GM18499 (cell line): ENCODE results near the gene SLAMF1.
"Not testable (repeated sequence)": the region's sequence is repeated elsewhere in the genome, so short reads cannot be mapped to it uniquely, and the experiment has no call there.

Source experiments
- ATAC-seq: cut with Tn5 transposase; IDR thresholded peaks from one replicate; pipeline ENCODE4 v1.9.1; 2021; ENCODE audit warnings: moderate number of reproducible peaks; ENCODE audit not compliant: insufficient read depth, unreplicated experiment

Gene SLAMF1, protein sequence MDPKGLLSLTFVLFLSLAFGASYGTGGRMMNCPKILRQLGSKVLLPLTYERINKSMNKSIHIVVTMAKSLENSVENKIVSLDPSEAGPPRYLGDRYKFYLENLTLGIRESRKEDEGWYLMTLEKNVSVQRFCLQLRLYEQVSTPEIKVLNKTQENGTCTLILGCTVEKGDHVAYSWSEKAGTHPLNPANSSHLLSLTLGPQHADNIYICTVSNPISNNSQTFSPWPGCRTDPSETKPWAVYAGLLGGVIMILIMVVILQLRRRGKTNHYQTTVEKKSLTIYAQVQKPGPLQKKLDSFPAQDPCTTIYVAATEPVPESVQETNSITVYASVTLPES

DNA sequence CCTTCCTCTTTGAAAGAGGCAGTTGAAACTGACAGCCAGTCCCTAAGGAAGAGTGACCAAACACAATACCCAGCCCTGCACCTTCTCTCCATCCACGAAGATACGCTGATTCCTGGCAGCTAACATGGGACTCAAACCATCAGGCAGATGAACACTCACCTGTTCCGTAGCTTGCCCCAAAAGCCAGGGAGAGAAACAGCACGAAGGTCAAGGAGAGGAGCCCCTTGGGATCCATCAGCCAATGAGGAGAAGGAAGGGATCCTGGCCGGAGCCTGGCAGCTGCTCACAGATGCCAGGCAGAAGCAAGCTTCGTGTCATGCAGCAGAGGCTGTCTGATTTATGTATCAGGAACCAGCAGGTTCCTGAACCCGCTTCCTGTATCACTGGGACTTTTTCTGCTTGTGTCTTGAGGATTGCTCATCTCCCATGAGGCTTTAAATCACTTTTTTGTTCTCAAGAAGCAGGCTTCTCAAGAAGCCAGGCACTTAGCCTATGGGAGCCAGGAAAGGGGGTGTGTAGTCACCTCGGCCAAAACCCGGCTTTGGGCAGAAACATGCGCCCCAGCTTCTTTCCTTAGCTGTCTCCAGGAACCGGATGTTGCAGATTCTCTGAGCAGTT is at the start of gene SLAMF1:
TSS of gene SLAMF1 (minus strand) at position 334 of the 618 bp plus-strand sequence. CDS start at position 235, 99 bp downstream.
- no peak for ATAC-seq

DNA sequence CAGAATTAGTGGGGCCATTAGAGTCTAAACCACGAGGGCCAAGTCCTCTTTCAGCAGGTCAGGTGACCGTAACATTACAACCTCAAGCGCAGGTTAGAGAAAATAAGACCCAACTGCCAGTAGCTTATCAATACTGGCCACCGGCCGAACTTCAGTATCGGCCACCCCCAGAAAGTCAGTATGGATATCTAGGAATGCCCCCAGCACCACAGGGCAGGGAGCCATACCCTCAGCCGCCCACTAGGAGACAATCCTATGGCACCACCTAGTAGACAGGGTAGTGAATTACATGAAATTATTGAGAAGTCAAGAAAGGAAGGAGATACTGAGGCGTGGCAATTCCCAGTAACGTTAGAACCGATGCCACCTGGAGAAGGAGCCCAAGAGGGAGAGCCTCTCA is 45.5 kb upstream of the SLAMF1 start:
- ATAC-seq = not testable (repeated sequence)

DNA sequence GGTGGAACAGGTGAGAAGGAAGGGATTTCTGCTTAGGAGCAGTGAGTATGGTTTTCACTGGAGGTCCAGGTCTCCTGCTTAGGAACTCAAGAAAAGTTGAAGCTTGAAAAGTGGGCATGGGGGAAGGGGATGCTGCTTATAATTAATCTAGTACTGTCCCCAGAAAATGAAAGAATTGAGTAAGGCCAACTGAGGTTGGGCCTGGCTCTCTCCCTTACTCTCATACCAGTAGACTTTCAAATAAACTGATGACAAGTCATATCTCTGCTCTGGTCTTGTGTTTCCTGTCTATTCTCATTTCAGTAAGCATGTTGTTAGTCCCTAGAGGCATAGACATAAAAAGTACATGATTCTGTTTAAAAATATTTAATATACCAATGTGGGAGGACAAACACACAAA is 38.4 kb upstream of the SLAMF1 start:
- ATAC-seq = no peak

DNA sequence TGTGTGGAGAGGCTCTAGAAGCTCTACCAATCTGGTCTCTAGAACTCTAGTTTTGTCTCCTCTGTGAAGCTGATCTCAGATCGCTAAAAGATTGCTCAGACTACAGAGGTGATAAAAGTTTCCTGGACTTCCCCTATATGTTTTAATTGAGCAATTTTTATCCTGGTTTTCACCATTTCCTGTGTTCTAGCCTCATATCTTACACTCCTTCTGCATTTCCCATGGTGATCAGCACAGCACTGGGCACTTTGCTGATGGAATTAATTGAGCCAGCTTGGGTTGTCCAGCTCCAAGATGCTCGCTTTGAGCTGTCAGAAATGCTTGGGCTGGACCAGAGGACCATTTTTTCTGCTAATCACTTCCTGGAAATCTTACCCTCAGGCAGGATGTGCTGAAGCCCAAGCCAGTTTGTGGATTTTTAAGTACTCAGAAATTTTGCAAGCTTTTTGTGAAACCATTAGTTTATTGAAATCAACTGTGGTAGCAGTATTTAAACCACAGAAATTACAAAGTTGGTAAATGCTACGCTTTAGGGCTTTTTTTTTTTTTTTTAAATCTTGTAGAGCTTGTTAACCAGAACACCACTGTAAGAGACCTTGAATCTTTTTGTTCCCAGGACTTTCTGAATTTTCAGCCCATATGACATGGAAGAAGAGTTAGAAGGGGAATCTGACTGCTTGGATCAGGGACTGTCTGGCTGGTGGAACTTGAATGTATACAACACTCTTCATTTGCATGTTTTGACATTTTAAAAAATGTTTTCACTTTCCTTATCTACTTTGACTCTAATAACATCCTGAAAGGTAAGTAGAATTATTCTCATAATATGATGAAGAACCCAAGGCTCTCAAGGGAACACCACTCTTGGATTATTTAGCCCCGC is 36.4 kb upstream of the SLAMF1 start:
- no peak for ATAC-seq

DNA sequence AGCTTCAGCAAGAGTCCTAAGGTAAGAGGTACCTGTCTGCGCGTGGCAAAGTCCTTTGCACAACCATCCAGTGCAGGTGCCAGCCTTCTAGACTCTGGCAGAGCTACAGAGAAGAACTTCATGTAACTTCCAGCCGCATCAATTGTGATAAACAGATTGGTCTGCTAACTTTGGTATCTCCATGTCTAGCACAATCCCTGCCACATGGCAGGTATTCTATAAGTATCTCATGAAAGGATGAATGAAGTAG is 35.0 kb upstream of the SLAMF1 start:
- no peak for ATAC-seq

DNA sequence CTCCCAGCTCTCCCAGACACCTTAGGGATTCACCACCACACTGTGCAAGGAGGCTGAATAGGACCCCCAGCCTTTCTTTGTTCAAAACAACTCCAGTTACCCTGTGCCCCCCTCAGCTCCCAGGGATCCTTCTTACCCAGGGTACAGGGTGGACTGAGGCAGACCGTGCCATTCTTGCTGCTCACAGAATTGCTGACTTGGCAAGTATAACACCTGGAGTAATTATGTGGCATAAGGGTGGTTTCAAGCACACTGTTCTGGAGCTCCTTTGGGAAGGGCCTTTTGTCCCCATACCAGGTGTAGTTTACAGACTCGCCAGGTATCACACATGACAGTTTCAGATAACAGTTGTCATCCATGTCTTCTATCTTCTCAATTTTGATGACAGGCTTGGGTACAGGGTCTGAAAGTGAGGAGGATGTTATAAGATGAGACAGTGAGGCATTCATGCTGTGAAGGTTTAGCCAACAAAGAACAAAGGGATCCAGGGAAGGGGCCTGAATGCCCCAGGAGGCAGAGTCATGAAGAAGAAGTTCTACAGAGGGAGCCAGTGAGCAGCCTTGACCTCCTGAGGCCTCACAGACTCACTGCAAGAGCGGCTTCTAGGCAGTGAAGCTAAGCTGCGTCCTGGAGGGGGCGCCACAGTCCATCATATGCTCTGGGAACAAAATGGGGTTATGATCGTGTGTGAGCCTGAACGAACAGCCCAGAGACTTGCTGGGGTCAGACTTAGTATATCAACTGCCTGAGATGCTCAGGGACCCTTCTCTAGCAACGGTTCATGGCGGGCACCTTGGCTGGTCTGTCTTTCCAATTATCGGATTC is 34.4 kb upstream of the SLAMF1 start:
- ATAC-seq = no peak

DNA sequence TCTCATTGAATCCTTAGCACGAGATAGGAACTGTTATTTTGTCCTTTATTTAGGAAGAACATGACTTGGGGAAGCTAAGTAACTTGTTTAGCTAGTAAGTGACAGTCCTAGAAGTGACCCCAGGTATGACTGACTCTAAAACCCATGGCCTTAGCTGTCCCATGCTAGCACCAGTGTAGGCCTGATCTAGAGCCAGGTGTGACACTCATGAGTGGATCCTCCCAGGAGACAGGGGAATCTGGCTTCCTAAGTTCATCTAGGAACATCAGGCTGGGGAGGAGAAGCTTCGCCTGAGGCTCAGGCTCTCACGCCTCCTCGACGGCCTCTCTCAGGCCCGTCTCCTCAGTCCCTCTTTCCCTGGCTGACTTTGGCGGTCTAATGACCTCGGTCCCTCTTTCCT is 33.6 kb upstream of the SLAMF1 start:
- no peak for ATAC-seq

DNA sequence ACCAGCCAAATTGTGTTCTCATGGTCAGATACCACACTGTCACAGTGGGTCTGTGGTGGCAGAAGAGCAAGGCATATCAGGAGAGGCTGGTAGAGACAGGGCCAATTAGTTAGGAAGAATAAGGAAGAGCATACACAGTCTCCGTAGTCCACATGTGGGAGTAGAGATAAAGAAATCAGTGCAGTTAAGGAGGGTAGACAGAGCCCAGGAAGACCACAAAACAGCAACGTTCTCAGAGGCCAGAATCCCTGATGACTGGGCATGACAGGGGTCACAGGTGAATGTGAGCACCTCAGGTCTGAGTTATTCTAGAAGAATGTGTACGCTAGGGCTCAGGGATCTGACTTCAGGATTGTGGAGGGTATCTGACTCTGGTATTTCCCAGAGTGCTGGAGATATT is 33.0 kb upstream of the SLAMF1 start:
- ATAC-seq = no peak

DNA sequence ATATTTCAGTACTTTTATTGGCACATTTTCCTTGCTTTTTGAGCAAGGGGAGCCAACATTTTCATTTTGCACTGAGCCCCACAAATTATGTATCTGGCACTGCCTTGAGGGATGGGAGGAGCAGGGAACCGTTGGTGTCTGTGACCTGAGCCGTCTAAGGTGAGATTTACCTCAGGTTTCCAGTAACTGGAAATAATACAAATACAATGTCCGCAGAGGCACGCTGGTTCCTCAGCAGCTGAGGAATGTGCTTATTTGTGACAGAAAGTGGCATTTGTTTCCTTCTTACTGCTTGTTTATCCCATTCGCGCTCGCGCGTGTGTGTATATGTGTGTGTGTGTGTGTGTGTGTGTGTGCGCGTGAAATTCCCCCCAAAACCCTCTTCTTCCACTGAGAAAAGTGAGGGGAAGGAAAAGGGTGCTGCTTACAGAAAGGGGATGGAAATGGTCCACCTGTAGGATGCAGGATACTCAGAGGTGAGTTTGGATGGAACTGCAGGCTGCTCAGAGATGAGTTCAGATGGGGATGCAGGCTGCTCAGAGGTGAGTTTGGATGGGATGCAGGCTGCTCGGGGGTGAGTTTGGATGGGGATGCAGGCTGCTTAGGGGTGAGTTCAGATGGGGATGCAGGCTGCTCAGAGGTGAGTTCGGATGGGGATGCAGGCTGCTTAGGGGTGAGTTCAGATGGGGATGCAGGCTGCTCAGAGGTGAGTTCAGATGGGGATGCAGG is 30.2 kb upstream of the SLAMF1 start:
- no peak for ATAC-seq

DNA sequence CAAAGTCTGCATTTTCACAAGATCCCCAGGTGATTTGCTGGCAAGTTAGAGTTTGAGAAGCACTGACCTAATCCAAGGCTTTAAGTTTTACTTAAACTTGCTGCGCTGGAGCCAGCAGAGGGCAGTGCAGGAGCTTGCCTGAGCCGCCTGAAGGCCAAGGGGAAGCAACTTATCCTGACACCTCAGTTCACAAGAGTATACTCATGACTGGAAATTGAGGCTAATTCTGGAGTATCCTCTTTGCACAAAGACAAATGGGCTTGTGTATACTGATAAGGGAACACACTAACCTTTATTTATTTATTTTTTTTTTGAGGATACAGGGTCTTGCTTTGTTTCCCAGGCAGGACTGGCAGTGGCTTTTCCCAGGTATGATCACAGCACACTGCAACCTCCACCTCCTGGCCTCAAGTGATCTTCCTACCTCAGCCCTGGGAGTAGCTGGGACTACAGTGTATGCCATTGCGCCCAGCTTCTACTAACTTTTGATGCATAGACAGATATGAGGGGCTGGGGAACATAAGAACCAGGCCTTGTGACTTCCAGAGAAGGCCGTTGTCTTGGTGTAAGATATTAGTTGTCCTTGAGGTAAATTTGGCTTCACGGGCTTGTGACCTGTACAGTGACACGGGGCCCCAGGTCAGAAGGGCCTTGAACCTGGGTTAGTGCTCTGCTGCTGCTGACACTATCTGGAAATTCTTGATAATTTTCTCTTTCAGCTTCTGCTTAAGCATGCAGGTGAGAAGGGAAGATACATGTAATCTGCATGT is 29.0 kb upstream of the SLAMF1 start:
- peak; percentile 45 for ATAC-seq

DNA sequence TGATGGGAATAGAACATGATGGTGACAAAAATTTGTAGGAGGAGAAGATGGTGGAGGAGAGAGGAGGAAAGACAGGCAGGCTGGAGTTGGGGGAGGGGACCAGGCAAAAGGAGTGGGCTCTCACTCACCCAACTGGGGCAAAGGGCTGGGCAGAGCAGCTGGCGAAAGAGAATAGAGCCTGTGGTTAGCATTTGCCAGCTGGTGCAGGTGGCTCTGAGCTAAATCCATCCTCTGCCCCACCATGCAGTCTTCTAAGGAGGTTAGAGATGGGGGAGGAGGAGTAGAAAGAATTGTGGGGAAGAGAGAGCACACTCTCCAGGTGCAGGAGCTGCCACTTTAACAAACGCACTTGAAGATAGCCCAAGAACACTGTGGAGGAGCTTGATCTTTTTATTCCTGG is 27.6 kb upstream of the SLAMF1 start:
- ATAC-seq = no peak

DNA sequence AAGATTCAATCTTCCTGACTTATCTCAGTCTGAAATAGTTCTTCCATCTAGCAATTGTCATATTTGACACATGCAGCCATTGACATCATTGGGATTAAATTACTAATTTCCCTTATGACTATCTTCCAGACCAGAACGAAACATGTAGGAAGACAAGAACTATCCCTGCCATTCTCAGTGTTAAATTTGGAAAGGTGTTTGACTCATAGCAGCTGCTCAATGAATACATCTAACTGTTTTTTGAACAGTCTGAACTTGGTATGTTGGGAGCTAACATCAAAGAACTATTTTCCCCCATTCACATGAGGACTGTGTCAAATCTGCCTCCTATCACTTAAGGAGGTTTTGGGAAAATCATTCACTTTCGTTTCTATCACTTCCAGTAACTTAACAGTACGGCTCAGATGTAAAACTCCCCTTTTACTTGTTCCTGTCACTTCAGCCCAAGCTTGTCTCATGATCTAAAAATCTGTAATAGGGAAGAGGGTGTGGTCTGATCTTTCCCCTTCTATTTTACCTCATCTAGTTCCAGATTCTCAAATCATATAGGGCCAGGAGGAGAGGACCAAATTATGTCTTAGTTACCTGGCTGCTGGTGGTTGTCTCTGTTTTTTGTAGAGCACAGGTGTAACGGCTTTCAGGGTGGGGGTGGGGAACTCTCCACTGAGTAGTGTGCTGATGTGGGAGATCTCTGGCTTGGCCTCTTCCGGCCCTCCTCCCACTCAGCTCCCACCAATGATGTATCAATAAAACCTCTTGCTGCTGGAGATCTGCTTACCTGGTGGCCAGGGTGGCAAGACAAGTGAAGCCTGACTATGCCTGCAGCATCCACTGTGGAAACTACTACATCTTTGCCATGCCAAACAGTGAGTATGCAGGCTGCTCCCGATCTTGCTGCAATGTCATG is 26.2 kb upstream of the SLAMF1 start:
- ATAC-seq = no peak

DNA sequence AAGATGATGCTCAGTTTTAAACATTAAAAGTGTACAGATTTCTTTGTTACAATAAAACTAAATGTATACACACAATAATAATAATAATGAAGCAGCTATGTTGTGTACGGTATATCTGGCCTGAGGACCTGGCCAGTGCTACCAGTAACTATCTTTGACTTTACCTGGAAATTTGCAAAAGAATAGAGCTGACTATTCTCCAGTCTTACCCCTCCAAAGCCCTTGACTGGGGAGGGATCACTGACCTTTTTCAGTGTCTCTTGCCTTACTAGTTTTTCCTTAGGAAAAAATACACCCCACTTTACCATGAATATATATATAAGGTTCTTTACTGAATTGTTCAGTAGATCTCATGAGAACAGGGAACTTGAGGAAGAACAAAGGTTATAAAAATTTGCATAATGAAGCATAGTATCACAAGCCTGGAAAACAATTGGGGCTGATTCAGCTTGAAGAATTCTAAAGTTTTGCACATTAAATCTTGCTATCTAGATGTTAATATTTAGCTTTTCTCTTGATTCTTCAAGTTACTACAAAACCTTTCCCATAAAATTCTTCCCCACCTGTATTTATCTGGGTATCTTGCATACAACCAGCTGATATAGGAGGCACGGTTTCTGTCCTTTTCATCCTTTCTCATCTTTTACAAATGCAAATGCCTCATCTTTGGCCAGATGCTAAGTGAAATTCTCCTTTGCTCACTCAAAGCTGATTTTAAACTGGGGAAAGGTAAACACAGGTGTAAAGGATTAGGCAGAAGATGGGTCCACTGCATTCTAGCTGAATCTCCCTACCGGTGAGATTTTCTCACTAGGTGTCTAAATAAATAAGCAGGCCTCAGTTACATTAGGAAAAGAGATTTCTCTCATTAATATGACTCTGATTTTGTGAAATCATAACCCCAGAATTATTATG is 25.0 kb upstream of the SLAMF1 start:
- no peak for ATAC-seq

DNA sequence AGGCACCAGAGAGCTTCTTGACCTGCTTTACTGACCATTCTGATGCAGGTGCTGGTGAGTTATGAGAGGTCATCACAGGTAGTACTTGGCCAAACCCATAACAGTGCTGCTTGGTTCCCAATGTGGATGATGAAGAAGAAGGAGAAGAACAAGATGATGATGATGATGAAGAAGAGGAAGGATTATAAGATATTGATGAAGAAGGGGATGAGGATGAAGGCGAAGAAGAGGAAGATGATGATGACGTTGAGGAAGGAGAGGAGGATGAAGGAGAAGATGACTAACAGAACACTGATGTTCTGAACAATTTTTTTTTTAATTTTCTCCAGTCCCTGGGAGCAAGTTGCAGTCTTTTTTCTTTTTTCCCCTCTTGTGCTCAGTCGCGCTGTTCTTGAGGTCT is 23.9 kb upstream of the SLAMF1 start:
- ATAC-seq = no peak

DNA sequence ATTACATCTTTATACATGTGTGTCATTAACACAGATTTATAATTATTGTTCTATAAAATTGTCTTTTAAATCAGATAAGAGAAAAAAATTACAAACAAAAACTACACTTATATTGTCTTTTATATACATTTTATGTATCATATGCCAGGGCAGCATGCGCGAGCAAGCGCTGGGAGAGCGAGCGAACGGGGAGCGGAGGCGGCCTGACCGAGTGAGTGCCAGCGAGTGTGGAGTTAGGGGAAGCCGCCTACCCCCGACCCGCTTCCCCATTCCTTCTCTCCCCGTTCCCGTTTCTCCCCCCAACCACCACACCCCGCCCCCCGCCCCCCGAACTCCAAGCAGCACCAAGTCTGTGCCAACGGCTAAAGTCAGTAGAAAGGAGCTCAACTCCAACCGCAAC is 23.0 kb upstream of the SLAMF1 start:
- no peak for ATAC-seq

DNA sequence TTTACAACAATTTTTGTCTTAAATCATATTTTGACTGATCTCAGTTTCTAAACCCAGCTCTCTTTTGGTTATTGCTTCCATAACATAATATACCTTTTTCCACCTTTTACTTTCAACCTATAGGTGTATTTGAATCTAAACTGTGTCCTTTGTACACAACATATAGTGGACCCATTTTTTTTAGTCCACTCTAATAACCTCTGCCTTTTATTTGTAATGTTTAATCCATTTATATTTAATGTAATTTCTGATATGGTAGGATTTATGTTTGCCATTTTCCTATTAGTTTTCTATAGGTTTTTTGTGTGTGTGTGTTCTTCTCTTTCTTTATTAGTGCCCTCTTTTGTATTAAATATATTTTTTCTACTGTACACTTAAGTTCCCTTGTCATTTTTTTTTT is 22.4 kb upstream of the SLAMF1 start:
- ATAC-seq = no peak

DNA sequence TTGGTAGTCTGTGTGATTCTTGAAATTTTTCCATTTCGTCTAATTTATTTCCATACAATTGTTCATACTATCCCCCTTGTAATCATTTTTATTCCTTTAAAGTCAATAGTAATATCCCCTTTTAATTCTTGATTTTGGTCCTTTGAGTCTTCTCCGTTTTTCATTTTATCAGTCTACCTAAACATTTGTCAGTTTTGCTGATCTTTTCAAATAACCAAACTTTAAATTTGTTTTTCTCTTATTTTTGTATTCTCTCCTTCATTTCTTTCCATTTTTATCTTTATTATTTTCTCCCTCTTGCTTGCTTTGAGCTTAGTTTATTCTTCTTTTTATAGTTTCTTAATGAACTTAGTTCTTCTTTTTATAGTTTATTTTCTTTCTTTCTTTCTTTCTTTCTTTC is 21.1 kb upstream of the SLAMF1 start:
- ATAC-seq = no peak
